Prostate gland (tissue), 2 donors: Measurements from ENCODE around the gene NKIRAS1. TPM values are rescaled to one million over a fixed set of nuclear protein-coding genes. Genes with fewer than 3 reads are reported as not detected.
"Not testable (repeated sequence)": the region's sequence is repeated elsewhere in the genome, so short reads cannot be mapped to it uniquely, and the experiment has no call there.

Experiments used
- DNase-seq: peaks from one replicate; pipeline ENCODE4 v3.0.0-alpha.2; 2019; ENCODE audit warnings: low spot score
- H3K27ac ChIP-seq, 2 donors: fragments of 200-600 bp; sonication (generic); 2 replicates each; pipeline ENCODE4 v1.5.1; 2017 to 2019
- H3K27me3 ChIP-seq: fragments of 200-600 bp; sonication (generic); replicated peaks from 2 replicates; pipeline ENCODE4 v1.5.1; 2019; ENCODE audit not compliant: insufficient read depth
- H3K36me3 ChIP-seq, 2 donors: fragments of 200-600 bp; sonication (generic); 1 replicate in 1 of 2; 2 replicates in 1 of 2; pipeline versions ENCODE4 v1.5.1 to v1.8.1; 2017 to 2019
- H3K4me1 ChIP-seq: fragments of 200-600 bp; sonication (generic); replicated peaks from 2 replicates; pipeline ENCODE4 v1.5.1; 2019
- H3K4me3 ChIP-seq, 2 donors: fragments of 200-600 bp; sonication (generic); 2 replicates each; pipeline ENCODE4 v1.5.1; 2017 to 2019
- H3K9me3 ChIP-seq: fragments of 200-600 bp; sonication (generic); 2 replicates; pipeline ENCODE4 v1.5.1; 2017
- POLR2A ChIP-seq: fragments of 450-650 bp; IDR thresholded peaks from one replicate; pipeline ENCODE4 v1.6.1; 2016; ENCODE audit warnings: antibody characterized with exemption, mild to moderate bottlenecking
- POLR2AphosphoS5 ChIP-seq: sonication (generic); formaldehyde crosslinking; IDR thresholded peaks from one replicate; pipeline ENCODE4 v1.6.1; 2017; ENCODE audit warnings: antibody characterized with exemption
- WGBS: methylation state at CpG from one replicate; pipeline ENCODE4 v1.1.5; 2018; 5-methylcytosine and 5-hydroxymethylcytosine counted together
- intact Hi-C: fragments of 100-400 bp; cut with DNase I; formaldehyde crosslinking; loops from one replicate; pipeline ENCODE4 v1.14.2; 2022
- total RNA-seq, 2 donors: library from RNA; depleted of rRNA; stranded (reverse); fragments of >200 nt; gene quantifications; one replicate each; pipeline ENCODE4 v1.1.0, GENCODE V29; 2016
- TF ChIP-seq, protein P1 (sequence below), 4 experiments: fragments of 200-600 bp in 2 of 4; fragments of 450-650 bp in 2 of 4; sonication (generic) in 2 of 4; IDR thresholded peaks; 1 replicate in 3 of 4; 2 replicates in 1 of 4; pipeline ENCODE4 v1.5.1; 2016 to 2019; ENCODE audit warnings: antibody characterized with exemption in 4 of 4, mild to moderate bottlenecking in 2 of 4, moderate library complexity in 2 of 4

The NKIRAS1 gene
- total RNA-seq, 2 donors from 2014 or later, result 9.4 to 19.9 TPM

DNA sequence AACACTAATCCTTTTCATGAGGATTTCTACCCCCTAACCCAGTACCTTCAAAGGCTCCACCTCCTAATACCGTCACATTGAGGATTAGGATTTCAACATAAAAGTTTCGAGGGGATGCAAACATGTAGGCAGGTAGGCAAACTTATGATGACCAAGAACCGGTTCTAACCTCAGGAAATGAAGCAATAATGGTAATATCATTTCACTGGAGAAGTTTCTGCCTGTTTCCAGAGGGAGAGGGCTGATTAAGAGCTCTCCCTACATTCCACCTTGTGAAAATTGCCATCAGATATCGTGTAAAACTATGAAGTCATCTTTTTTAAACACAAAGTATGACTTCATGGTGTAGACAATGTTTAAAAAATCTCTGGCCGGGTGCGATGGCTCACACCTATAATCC lies 31.6 kb downstream of the NKIRAS1 start:
- no peak overlapping the region for H3K27ac ChIP-seq
- WGBS, result 85% methylated on average over 6 of the region's 6 CpGs
- intact Hi-C loops, result no loop called here
- no peaks in the 10 kb centered on the region for H3K27me3 ChIP-seq
- DNase-seq, result no peak
- H3K9me3 ChIP-seq, result no peaks in the 10 kb centered on the region
- H3K4me3 ChIP-seq, result no peak overlapping the region
- TF ChIP-seq POLR2A, result no peak
- no peaks in the 10 kb centered on the region for H3K36me3 ChIP-seq
- H3K4me1 ChIP-seq, result no peaks in the 10 kb centered on the region

DNA sequence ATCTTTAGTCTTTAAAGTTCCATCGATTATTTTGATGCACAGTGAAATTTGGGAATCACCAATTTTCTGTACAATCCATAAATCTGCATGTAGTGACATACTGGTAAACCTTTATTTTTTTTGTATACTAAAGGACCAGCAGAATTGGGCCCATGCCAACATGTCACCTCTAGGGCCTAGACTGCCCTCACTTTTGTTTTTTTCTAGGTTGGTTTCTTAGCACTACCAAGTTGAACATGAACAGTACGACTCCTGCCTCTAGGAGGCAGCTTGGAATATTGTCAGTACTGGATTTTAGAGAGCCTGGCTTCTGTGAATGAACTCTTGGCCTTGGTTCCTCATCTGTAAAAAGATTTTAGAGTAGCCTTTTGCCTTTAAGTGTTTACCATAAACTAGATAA lies 32.3 kb downstream of the NKIRAS1 start:
- Histone ChIP-seq H3K9me3 (no peaks in the 10 kb centered on the region), H3K27ac (no peak overlapping the region), H3K27me3 (no peaks in the 10 kb centered on the region), H3K4me3 (no peak overlapping the region), H3K4me1 (no peaks in the 10 kb centered on the region), H3K36me3 (no peaks in the 10 kb centered on the region)
- no peak for DNase-seq
- intact Hi-C loops, result no loop called here
- WGBS, result 97% methylated on average over 2 of the region's 2 CpGs
- TF ChIP-seq POLR2A (no peak), POLR2AphosphoS5 (no peak)
- TF ChIP-seq, protein P1, sequence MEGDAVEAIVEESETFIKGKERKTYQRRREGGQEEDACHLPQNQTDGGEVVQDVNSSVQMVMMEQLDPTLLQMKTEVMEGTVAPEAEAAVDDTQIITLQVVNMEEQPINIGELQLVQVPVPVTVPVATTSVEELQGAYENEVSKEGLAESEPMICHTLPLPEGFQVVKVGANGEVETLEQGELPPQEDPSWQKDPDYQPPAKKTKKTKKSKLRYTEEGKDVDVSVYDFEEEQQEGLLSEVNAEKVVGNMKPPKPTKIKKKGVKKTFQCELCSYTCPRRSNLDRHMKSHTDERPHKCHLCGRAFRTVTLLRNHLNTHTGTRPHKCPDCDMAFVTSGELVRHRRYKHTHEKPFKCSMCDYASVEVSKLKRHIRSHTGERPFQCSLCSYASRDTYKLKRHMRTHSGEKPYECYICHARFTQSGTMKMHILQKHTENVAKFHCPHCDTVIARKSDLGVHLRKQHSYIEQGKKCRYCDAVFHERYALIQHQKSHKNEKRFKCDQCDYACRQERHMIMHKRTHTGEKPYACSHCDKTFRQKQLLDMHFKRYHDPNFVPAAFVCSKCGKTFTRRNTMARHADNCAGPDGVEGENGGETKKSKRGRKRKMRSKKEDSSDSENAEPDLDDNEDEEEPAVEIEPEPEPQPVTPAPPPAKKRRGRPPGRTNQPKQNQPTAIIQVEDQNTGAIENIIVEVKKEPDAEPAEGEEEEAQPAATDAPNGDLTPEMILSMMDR (IDR thresholded peaks at IDR 0.05), result no peak

DNA sequence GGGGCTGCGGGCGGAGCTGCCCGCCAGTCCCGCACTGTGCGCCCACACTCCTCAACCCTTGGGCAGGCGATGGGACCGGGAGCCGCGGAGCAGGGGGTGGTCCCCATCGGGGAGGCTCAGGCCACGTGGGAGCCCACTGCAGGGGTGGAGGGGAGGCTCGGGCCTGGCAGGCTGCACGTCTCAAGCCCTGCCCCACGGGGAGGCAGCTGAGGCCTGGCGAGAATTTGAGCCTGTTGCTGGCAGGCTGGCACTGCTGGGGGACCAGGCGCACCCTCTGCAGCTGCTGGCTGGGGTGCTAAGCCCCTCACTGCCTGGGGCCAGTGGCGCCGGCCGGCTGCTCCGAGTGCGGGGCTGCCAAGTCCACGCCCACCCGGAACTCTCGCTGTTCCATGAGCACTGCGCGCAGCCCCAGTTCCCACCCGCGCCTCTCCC lies 34.3 kb downstream of the NKIRAS1 start:
- TF ChIP-seq POLR2A, result no peak
- TF ChIP-seq, protein P1 (IDR thresholded peaks at IDR 0.05), result no peak
- no peak for TF ChIP-seq POLR2AphosphoS5
- Histone ChIP-seq H3K4me1 (no peaks in the 10 kb centered on the region), H3K27me3 (no peaks in the 10 kb centered on the region), H3K4me3 (no peak overlapping the region), H3K27ac (no peak overlapping the region), H3K36me3 (no peaks in the 10 kb centered on the region), H3K9me3 (no peaks in the 10 kb centered on the region)
- WGBS, result 92% methylated on average over 21 of the region's 28 CpGs
- intact Hi-C loops, result no loop called here
- DNase-seq, result no peak

DNA sequence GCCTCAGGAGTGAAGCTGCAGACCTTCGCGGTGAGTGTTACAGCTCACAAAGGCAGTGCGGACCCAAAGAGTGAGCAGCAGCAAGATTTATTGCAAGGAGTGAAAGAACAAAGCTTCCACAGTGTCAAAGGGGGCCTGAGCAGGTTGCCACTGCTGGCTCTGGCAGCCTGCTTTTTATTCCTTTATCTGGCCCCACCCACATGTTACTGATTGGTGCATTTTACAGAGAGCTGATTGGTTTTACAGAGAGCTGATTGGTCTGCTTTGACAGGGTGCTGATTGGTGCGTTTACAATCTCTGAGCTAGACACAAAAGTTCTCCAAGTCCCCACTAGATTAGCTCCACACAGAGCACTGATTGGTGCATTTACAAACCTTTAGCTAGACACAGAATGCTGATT lies 34.8 kb downstream of the NKIRAS1 start:
- WGBS, result 75% methylated on average over 4 of the region's 4 CpGs
- H3K4me3 ChIP-seq, DNase-seq, H3K27ac ChIP-seq, H3K27me3 ChIP-seq, H3K9me3 ChIP-seq, H3K4me1 ChIP-seq, intact Hi-C loops, H3K36me3 ChIP-seq: not testable (repeated sequence)

DNA sequence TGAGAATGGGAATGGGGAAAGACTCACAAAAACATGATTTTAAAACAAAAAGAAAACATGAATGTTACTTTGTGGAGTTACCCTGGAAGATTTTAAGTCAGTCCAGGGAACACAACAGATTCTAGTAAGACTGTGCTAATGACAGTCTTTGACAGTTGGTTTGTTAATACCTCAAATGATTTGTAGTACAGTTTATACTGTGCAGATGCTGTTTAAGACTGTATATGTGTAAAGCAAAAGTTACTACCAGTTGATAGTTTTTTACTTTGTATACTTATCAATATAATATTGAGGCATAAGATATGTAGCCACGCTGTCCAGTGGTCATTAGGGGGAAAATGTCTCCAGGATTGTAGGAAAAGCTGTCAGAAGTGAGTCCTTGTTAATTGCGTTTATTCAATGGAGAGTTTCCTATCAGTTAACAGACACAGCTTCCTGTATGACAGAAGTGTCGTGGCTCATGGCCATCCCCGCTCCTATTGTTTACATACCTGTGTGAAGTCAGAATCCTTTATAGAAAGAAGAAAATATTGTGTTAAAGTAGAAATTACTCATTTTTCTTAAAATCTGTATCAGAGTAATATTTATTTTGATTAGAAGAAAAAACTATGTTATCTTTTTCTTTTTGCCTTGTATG lies 36.0 kb downstream of the NKIRAS1 start:
- intact Hi-C loops, result no loop called here
- Histone ChIP-seq H3K36me3 (no peaks in the 10 kb centered on the region), H3K27ac (no peak overlapping the region), H3K9me3 (no peaks in the 10 kb centered on the region), H3K27me3 (no peaks in the 10 kb centered on the region), H3K4me1 (no peaks in the 10 kb centered on the region), H3K4me3 (no peak overlapping the region)
- no peak for TF ChIP-seq POLR2A
- TF ChIP-seq, protein P1 (IDR thresholded peaks at IDR 0.05), result no peak
- no peak for TF ChIP-seq POLR2AphosphoS5
- WGBS, result 29% methylated on average over 4 of the region's 4 CpGs
- DNase-seq, result no peak

DNA sequence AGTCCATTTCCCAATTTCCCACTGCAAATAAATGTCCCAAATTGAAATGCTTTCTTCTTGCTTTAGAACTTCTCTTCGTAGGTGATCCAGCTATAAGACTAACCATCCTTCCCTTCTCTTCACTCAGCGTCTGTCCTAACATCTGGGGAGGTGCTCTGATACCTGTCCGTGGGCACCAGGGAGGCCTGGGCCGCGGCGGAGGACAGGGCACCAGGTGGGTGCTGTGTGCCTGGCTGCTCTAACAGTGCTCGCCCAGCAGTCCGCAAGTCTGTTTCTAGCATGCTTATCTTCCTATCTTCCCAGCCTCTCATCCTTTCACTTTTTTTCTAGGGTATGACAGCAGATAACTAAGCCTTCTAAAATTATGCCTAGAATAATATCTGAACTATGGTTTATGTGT lies 37.3 kb downstream of the NKIRAS1 start:
- intact Hi-C loops, result no loop called here
- Histone ChIP-seq H3K36me3 (no peaks in the 10 kb centered on the region), H3K4me3 (no peak overlapping the region), H3K27me3 (no peaks in the 10 kb centered on the region), H3K4me1 (no peaks in the 10 kb centered on the region), H3K27ac (no peak overlapping the region), H3K9me3 (no peaks in the 10 kb centered on the region)
- no peak for DNase-seq
- 94% methylated on average over 8 of the region's 8 CpGs for WGBS
- TF ChIP-seq POLR2A (no peak), POLR2AphosphoS5 (no peak)
- TF ChIP-seq, protein P1 (IDR thresholded peaks at IDR 0.05), result no peak
